NCI-H345 treated with DMSO at 0.1 percent for 48 hours (cell line): ENCODE results near the gene PNMA8A.

Experiments used
- DNase-seq: peaks from one replicate; lab custom pipeline; 2025; ENCODE audit not compliant: unreplicated experiment; lab: John Stamatoyannopoulos, UW

PNMA8A gene

GRCh38 chr19:46493236-46494145 is 22.1 kb upstream of the PNMA8A start:
- DNase-seq = no peak

- DNase-seq = no peak
Measured at GRCh38 chr19:46492841-46493235, 21.5 kb upstream of the PNMA8A start.

GRCh38 chr19:46491975-46492682 is 20.8 kb upstream of the PNMA8A start:
- DNase-seq = no peak

DNA sequence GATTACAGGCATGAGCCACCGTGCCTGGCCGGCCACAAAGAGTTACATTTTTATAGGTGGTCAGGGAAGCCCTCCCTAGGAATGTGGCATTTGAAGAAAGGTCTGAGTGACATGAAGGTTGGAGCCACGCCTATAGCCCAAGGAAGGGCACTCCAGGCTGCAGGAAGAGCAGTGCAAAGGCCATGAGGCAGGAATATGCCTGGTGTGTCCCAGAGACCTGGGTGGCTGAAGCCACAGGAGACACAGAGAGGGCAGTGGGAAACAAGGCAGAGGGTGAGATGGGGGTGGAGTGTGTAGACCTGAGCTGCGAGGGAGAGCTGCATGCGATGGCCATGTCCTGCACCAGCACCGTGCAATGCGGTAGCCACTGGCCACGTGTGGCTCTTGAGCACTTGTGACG is 19.4 kb upstream of the PNMA8A start:
- DNase-seq = no peak

DNA sequence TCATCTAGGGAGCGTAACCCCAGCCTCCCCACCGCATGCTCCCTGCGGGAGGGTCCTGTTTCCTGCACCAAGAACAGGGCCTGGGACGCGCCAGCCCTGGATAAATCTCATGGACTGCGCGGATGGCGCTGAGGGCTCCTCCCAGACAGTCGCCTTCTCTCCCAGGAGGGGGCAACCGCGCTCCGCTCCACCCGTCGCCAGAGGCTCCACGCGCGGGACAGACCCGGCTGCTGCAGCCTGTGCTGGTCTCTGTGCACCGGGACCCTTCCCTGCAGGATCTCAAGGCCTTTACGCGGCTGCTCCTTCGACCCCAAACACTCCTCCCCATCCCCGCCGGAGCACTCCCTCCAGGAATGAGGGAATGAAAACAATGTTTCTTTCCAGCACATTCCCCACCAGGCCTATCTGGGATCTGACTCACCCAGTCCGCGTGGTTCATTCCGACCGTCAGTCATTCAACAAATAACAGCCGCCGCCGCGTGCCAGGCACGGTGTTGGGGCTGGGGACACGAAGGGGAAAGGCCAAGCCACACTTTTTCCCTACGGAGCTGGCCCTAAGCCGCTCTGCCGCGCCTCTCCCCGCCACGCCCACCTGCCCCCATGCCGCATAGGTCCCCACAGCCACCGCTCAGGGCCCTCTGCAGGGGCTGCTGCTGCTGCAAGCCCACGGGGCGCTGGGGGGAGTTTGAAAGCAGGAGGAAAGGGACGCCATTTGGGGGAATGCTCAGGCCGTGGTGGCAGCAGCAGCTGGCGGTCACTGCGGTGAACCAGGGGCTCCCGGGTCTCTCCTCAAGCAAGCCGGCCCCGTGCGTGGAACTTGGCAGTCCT is 18.3 kb upstream of the PNMA8A start:
- DNase-seq = no peak

- DNase-seq = no peak
Measured at GRCh38 chr19:46488551-46488950, 17.2 kb upstream of the PNMA8A start.

- peak; percentile 8 for DNase-seq
Measured at GRCh38 chr19:46487802-46488445, 16.6 kb upstream of the PNMA8A start.

DNA sequence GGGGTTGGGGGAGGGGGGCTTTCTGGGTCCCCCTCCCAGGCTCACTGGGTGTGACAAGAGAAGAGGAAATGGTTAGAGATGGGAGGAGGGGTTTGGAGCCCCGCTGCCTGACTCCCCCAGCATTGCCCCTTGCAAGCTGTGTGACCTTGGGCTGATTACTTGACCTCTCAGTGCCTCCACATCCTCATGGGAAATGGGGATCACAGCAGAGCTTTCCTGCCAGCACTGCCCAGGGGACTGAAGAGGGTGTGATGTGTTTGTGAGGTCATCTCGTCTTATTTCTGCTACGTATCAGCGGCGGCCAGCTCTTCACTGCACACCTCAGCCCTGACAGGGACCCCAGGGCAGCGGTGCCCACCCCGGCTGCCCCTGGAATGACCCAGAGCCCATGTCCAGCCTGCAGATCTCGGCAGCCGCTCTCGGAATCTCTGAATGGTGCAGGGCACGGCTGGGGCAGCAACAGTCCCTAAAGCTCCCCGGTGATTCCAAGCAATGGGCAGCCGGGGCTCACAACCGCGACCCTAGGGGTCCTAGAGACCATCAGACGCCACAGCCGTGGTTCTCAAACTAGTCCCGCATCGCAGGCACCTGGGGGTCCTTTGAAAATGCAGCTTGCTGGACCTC is 15.9 kb upstream of the PNMA8A start:
- DNase-seq = no peak

- no peak for DNase-seq
Measured at GRCh38 chr19:46486358-46486757, 15.0 kb upstream of the PNMA8A start.

DNA sequence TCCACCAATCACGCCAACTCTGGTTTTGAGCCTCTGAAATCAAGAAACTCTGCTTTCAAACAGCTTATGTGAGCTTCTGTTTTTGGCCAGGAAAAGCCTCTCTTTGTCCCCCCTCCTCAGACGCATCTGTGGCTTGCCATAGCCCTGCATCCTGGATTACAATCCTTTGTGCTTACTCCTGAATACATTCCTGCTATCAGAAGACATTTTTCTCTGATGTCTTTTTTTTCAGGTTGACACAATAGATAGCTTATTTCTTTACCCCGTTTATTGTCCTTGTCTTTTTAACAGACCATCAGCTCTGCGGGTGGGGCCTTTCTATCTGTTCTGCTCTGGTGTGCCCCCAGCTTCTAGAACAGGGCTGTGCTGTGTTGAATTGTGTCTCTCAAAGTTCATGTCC is 13.3 kb upstream of the PNMA8A start:
- no peak for DNase-seq

DNA sequence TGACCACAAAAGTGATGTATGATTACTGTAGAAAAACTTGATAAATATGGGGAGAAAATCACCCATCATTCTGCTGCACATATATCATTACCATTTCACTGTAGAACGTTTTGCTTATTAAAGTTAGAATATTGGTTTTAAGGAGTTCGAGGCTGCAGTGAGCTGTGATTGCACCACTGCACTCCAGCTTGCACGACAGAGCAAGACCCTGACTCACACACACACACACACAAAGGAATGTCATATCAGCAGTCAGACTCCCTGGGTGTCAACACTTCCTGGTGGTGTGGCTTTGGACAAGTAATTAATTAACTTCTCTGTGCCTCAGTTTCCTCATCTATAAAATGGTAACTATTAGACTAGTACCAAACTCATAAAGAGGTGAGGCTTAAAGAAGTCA is 11.3 kb upstream of the PNMA8A start:
- DNase-seq = no peak

- DNase-seq = no peak
Measured at GRCh38 chr19:46481947-46482346, 10.6 kb upstream of the PNMA8A start.

DNA sequence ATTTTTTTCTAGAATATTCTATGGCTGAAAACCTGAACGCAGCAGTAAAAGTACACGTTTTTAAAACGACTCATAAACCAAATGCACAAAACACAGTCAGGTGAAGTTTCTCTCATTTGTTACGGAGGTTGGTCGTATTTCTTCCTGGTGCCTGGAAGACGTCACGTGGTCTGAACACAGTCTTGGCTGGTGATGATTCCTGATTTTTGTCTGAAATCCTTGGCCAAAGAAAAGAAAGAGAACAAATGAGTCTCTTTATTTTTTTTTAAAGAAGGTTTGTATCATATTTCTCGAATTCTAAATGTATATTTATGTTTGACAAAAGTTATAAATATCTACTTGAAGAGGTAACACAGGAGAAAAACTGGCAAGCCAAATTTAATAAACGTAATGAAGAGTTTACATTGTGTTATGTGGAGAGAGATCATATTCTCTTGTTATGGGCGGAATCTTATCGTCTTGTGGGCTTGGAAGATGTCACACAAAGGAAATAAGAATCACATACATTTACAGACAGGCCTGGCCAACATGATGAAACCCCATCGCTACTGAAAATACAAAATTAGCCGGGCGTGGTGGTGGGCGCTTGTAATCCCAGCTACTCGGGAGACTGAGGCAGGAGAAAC is 10.0 kb upstream of the PNMA8A start:
- DNase-seq = no peak

DNA sequence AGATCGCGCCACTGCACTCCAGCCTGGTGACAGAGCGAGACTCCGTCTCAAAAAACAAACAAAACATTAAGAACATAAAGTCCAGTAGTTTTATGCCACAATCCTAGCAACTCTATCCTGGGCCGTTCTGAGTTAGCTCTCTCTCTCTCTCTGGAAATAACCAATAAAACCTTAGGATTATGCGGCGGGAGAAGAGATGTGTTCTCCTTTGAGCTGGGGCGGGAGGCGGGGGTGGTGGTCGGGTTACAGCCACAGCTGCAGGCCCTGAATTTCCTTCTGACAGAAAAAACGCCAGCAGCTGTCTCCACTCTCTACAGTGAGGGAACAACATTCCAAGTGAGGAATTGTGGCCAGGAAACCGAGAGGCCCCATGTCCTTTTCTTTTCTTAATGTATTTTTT is 9.1 kb upstream of the PNMA8A start:
- no peak for DNase-seq

DNA sequence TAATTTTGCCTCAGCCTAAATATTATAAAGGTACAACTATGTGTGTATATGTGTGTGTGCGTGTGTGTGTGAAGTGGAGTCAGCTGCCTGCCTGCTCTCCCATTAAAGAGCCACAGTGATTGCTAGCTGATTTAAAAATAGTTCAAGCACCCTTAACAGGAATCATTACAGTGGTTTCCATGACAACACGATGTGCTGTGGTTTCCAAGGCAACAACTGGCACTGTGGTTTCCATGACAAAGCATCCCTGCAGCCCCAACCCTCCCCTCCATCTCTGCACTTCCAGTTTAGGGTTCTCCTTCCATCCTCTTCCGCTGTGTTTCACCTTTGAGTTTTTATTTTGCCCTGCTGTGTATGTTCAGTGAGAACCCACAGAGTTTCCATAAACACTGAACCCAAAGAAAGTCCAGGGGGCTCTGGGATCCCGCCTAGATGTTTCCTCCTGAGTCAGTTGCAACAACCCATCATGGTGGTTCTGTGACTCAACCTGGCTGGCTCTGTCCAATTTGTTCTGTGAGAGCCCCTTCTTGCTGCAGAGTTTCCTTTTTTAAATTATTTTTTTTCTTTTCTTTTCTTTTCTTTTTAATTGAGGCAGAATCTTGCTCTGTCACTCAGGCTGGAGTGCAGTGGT is 7.1 kb upstream of the PNMA8A start:
- no peak for DNase-seq

DNA sequence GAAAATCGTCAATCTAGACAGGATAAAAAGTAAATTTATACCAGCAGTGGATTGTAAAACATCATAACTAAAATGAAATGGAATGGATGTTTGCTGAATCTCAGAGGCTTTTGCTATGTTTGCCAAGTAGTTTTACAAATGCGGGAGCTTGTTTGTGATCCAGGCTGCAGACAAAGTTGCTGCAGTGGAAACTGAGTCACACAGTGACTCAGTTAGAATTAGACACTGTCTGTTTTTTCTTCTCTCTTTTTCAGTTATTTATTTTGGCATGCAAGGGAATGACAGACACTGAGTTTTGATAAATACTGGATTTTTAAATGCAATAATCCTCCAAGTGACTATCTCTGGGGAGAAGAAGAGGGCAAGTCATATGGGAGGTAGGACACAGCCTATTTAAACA is 4.6 kb upstream of the PNMA8A start:
- no peak for DNase-seq

DNA sequence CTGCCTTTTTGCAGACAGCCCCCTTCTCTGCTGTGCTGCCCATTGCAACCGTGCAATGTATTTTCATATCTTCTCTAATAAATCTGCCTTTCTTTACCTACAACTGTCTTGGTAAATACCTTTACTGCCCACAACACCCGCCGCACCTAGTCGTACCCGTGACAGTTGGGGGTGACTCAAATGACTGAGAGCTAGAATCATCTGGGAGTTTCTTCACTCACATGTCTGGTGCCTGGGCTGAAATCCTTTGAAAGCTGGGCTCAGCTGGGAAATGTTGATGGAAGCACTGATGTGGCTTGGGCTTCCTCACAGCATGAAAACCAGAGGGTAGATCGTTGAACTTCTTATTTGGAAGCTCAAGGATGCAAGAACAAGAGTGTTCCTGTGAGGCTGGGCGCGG is 2.8 kb upstream of the PNMA8A start:
- DNase-seq = no peak

DNA sequence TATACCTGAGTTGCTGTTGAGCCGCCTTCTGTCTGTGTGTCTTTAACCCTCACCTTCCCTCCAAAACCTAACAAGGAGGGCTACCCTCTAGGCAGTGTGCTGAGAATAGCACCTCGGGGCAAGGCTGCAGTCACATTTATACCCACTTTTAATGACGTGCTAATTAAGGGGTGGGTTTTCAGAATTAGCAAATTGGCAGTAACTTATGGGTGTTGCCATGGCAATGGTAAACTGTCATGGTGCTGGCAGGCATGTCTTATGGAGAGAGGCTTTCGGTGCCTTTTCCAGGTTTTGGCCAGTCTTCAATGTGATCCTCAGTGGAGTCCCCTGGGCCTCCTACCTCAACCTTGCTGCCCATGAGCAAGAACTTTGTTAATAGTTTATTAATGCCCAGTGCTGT is 1.2 kb upstream of the PNMA8A start:
- DNase-seq = no peak

DNA sequence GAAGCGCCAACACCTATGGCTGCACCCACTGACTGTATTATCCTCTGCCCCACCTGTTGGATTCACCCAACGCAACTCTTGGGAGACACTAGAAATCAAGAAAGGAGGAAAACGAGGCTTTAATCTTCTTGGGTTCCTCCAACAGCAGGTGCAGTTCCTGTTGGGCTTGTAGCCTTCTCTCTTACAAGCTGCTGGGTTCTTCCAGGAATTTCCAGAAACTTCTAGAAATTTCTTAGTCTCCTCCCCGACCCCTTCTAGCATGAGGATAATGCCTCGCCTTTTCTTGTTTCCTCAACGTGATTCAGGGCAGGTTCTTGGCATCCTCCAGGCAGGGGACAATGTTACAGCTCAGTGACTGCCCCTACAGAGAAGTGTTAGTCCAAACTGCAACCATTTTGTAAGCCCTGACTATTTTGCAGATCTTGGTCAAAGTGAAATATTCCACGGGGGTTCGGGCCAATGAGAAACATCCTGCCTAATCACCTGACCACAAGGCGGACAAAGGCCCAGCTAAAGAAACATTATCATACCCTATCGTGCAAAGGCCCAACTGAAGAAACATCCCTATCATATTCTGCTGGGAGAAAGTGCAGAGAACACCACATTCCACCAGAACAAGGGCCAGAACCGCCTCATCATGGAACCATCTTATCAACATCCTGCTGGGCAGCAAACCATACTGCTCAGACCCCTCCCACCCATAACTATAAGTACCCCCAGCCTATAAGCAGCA is 614 bp upstream of the PNMA8A start:
- DNase-seq = no peak
